HG03457 (cell line): Measurements from ENCODE around the gene TBC1D10B.
A peak's percentile ranks its signal among the peaks of the same experiment; 100 is the strongest.

Experiments
- ATAC-seq: cut with Tn5 transposase; IDR thresholded peaks from one replicate; pipeline ENCODE4 v1.9.1; 2021; ENCODE audit warnings: moderate number of reproducible peaks; ENCODE audit not compliant: unreplicated experiment

Gene TBC1D10B

DNA sequence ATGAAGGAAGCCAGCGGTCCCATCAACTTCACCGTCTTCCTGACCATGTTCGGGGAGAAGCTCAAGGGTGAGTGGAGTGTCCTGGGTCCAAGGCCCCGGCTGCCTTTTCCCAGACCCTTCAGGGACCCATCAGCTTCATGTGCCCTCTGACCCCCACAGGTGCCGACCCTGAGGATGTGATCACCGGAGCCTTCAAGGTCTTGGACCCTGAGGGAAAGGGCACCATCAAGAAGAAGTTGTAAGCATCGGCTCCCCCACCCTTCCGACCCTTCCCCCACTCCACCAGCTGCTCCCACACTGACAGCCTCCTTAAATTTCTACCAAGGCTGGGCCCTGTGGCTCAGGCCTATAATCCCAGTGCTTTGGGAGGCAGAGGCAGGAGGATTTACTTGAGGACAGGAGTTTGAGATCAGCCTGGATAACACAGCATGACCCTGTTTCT is 6.2 kb upstream of the TBC1D10B start:
- no peak for ATAC-seq

DNA sequence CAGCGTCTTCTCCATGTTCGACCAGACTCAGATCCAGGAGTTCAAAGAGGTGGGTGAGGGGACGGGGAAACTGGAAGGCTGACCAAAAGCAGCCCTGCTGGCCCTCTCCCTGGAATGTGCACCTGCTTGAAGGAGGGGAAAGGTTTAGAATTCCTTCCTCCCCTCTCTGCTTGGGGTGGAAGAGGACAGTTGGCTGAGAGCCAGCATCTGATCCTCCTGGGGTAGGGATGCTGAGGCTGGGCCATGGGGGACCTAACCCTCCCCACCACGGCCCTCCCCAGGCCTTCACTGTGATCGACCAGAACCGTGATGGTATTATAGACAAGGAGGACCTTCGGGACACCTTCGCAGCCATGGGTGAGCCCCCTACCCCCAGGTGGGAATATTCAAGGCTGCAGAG is 5.6 kb upstream of the TBC1D10B start:
- ATAC-seq = no peak

DNA sequence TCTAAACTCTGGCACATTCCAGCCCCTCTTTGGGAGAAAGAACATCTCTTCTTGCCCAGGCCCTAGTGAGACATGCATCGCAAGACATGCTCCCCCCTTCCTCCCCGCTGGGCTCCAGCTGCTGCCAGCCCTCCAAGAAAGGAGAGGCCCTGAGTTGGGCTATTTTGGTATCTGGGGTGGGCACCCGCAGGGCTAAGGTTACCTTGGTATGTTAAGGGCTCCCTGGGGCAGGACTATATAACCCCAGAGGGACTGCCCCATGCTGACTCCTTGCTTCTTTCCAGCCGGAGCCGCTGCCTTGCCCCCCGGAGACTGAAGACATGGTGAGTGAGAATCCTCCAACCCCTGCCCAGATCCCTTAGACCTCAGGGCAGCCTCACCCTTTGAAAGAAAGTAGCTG is 4.2 kb upstream of the TBC1D10B start, which contains the start of gene MYL11:
Gene MYL11 (plus strand): TSS at position 265 of the 400 bp plus-strand sequence. CDS start 56 bp downstream, at position 321.
- ATAC-seq = no peak

DNA sequence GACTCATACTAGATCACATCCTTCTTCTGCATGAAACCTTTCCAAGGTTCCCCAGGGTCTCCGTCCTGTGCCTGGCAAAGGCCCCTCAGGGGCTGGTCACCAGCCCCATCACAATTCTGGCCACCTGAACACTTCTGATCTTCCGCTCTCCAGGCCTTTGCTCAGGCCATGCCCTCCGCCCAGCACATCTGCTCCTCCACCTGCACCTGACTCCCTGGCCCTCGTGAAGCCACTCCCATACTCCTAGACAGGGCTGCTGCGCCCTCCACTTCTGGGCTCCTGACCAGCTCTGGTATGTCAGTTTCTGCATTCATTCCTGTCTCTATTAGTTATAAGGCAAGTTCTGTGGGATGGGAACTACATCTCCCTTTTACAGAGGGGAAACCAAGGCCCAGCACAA is 2.4 kb upstream of the TBC1D10B start:
- ATAC-seq = no peak

DNA sequence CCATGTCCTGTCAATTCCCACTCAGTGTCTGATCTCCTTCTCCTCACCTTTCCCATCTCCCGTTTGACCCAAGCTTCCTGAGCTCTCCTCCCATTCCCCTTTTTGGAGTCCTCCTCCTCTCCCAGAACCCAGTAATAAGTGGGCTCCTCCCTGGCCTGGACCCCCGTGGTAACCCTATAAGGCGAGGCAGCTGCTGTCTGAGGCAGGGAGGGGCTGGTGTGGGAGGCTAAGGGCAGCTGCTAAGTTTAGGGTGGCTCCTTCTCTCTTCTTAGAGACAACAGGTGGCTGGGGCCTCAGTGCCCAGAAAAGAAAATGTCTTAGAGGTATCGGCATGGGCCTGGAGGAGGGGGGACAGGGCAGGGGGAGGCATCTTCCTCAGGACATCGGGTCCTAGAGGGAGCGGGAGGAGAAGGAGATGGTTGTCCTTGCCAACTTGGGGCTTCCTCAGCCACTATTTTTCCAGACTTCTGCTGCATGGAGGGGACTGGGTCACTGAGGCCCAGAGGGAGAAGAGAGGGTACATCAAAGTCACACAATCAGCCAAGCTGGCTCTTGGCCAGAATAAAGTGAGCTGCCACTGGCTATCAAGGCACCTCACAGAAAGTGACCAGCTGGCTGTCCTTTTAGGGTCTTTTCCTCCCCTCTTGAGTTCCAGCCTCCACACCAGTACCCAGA is 1.9 kb upstream of the TBC1D10B start:
- ATAC-seq = no peak

DNA sequence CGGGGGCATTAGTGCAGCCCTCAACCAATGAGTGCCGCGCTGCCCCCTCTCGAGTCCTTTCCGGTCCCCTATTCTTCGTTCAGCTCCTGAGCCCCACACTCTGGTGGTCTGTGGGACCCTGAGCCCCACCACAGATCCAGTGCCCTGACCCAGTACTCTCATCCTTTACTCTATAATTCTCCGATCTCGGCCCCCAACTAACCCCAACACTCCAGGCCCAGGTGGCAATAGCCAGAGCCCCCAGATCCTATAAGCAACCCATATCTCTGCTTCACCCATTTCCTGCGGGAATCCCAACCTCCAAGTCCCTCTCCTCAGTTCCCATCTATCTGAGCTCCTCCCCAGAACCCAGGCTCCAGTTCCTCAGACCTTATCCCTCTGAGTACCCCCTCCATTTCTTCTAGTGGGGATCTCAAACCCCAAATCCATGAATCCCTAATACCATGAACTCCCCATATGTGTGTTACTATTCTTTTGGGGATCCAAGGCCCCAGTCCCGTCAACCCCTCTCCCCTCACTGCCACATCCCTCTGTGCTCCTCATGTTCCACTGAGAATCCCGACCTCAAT is 1.0 kb upstream of the TBC1D10B start:
- ATAC-seq = no peak

DNA sequence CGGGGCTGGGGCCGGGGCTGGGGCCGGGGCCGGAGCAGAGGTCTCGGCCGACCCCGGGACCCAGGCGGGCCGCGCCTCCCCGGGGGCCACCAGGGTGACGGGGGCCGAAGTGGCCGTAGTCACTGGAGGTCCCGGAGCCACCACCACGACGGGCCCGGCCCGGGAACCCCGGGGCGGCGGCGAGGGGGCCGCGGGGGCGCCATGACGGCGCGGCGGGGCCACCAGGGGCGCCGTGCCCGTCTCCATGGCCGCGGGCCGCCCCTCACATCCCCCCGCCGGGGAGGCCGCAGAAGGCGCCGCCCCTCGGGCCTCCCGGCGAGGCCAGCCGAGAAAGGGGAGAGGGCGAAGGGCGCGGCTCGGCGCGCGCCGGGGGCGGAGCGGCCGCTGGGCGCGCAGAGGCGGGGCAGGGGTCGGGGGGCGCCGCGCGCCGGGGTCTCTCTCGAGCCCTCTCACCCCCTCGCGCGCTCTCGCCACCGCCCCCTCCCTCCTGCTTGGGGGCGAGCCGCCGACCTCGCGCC is 297 bp downstream of the TBC1D10B start:
- ATAC-seq = peak; percentile 5

DNA sequence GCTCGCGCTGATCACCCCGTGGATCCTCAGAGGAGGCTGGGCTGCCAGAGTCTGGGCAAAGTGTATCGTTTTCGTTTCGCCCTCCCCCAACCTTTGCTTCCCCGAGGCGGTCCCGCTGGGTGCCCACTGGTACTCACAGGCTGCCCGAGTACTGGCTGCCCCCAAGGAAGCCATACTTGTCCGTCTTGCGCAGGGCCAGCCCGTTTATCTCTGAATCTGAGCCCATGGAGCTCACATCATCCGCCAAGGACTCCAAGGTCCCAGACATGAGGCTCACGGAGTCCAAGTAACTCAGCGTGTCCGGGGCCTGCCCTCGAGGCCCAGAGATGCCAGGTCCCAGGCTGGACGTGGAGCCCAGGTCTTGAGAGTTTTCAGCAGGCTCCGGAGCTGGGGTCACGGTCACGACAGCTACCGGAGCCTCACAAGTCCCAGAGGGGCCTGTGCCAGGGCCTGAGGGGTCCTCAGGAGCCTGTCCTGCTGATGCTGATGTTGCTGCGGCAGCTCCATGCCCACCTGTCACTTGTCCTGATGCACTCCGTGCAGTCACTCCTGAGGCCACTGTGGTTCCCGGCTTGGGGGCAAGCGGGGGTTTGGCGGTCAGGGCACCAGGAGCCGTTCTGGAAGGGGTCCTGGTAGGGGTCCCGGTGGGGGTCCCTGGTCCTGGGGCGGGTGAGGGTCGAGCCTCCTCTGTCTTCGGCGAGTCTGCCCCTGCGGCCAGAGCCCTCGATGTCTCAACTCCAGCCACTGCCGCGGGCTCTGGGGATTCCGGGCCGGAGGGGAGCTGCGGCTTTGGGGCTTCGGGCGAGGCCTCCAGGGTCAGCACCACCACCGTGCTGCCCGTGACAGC is 980 bp downstream of the TBC1D10B start:
- no peak for ATAC-seq

DNA sequence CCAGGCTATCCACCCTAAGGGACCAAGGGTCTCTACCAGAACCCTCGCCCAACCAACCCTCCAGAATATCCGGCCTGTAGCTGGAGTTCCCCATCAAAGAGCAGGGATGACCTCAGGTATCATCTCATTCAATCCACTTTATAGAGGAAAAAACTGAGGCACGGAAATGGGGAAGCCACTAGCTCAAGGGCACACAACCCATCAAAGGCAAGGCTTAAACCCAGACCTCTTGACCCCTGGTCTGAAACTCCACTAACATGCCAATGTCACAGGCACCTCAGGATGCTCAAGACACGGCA is 1.6 kb downstream of the TBC1D10B start:
- no peak for ATAC-seq

DNA sequence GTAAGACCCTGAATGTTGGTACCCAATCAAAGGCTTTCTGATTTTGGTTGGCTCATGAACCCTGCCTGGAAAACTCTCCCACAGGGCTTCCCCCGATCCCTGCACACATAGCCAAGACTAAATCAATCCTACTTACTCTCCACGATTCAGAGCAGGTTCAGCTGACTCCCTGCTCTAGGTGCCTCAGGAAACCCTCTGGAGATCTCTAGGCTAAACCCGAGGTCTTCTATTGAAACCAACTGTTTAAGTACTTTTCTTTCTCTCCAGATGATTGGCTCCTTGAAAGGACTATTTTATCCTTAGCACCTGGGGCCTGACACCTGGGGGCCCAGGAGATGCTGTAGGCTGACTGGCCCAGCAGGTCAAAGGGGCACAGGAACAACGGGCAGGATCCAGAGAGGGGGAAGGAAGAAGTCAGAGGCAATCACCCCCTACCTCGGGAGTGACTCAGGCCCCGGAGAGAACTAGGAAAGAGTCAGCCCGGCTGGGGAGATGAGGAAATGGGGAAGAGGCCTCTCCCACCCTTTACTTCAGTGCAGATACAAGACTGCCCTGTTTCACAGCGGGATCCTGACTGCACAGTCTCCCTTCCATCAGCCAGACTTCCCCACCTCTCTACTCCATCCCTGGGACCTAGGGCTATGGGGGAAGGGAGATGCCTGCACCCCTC is 2.0 kb downstream of the TBC1D10B start:
- no peak for ATAC-seq

DNA sequence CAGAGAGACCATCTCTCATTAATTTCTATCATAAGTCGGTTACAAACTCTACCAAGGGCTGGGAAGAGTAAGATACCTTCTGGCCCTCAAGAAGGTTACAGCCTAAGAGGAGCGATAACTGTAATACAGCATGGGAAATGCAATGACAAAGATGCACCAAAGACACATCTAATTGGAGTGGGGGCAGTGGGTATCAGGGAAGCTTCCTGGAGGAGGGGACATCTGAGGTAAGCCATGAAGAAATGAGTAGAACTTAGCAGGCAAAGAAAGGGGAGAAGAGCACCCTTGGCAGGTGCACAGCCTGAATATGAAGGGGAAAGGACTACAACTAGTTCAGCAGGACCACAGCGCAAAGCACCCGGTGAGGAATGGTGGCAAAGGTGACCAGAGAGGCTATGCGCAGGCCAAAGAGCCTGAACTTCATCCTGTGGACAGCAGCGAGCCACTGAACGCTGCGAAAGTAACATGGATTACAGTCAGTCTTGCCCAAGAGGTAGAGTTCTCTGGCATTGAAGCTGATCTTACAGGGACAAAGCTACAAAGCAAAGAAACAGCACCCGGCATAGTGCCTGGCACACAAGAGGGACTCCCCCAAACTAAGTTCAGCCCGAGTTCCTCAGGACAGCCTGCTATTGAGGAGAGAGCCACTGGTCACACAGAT is 2.8 kb downstream of the TBC1D10B start:
- no peak for ATAC-seq

DNA sequence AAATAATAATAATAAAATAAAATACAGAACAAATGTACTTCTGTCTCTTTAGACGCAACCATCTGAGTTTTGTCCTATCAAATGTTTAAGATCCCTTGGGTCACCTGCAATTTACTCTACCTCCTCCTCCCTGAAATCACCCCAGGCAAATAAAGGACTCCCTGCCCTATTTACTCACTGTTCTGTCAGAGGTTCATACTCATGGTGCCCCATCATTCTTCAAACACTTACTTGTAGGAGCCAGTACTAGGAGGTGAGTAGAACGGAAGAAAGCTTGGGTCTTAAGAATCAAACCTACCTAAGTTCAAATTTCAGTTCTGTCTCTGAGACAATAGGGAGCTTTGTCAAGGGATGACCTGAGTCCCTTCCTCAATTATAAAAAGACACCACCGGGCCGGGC is 3.8 kb downstream of the TBC1D10B start:
- ATAC-seq = no peak

DNA sequence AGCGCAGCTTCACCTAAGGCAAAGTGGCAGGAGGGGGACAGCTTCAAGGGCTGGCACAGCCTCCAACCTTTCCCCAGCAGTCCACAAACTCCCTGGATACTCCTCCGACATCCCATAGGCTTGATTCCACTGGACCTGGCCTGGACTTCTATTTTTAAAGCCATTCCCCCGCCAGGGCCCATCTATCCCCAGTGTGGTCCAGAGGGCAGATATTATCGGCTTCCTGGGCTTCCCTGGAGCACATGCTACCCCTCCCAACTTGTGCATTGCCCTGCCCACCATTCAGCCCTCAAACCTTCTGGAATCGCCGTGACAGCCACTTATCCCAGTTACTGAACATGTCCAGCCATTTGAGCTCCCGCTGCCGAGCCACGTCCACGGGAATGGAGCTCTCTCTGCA is 5.1 kb downstream of the TBC1D10B start:
- no peak for ATAC-seq

DNA sequence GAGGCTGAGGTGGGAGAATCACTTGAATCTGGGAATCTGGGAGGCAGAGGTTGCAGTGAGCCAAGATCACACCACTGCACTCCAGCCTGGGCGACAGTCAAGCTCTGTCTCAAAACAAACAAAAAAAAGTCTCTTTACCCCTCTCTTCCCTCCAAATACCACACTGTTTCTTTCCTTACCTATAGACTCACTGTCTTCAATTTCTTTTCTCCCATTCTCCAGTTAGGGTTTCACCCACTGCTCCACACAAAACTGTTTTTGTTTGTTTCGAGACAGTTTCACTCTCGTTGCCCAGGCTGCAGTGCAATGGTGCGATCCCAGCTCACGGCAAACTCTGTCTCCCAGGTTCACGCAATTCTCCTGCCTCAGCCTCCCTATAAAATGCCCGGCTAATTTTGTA is 9.1 kb downstream of the TBC1D10B start:
- ATAC-seq = no peak

DNA sequence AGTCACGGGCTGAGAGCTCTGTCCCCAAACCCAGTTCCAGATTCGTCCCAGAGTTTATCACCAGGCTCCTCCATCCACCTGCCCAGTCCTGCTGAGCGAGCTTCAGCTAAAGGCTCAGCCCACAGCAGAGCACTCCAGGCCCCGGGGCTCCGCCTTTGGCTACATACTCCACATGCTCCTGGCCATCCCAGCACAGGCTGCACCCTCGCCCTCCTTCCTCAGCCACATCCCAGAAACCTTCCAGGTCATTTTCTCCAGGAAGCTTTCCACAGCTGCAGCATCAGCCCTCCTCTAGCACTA is 10.5 kb downstream of the TBC1D10B start:
- no peak for ATAC-seq

DNA sequence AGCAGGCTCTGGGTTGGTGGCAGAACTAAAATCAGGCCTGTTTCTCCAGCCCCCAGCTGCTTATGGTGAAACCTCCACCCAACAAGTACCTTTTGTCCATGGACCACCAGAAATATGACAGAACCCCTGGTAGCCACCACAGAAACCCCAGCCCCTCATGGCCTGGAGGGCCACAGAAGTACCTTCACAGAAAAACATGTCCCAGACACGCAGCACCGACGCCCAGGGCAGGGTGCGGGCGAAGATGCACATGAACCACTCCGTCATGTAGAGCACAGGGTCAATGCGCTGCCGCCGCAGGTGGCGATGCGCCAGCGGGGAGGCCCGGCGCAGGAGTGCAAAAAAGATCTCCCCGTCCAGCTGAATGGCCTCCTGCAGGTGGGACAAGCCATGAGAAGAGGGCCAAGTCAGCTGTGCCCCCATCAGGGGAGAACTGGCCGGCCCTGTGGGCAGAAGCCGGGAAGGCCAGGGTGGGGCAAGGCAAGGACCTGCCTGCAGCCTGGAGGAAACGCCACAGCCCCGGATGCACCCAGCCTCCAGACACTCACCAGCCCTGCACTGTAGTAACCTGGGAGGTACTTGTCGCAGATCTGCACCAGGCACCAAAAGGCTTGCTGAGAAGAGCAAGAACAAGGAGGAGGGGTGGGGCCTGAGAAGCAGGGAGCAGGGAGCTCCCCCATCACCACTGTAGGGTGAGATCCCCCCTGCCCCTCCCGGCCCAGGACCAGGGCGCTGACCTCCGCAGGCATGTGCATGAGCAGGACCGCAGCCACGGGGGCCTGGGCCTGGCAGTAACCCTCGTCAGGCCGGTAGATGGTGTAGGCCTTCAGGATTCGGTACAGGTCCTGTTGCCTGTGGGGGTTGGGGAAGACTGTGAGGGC is 11.1 kb downstream of the TBC1D10B start:
- ATAC-seq = no peak

DNA sequence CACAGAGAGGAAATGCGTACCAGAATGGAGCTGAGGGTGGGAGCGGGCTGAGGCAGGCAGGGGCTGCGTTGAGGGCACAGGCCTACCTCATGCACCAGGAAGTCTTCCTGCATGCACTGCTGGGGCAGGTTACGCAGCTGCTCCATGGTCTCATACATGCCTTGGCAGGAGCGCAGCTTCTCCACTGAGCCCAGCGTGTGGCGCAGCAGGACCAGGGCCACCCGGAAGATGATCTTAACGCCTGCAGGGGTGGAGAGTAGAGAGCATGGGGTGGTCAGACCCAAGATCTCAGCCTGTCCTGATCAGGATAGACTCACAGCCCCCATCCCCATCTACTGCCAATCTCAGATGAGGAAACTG is 11.7 kb downstream of the TBC1D10B start:
- no peak for ATAC-seq

DNA sequence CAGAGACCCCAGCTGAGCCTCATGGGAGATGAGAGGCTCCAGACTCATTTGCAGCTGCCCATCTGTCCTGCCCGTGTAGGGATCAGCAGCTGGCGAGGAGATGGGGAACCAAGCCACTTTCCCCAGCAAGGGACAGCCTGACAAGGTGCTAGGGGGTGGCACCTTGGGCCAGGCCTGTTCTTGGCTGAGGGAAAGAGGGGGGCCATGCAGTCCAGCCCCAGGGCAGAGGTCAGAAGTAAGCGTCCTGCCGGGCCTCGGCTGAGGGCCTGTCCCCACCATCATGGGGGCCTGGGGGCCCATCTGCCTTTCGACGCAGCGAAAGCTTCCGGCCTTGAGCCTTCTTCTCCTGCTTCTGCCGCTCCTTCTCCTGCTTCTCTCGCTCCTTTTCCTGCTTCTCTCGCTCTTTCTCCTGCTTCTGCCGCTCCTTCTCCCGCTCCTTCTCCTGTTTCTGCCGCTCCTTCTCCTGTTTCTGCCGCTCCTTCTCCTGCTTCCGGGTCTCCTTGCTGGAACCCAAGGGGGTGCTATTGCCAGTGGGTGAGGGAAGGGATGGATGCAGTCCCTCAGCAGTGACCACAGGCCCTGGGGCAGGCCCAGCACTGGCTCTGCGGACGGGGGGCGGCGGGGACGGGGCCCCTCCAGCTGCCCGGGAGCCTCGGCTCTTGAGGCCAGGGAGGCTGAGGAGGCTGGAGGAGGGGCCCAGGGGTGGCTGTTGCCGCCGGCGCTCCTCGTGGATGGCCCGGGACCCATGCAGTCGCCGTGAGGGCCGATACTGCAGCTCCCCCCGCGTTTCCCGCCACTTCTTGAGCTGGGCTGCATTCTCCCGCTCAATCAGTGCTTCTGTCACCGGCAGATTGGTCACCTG is 12.3 kb downstream of the TBC1D10B start:
- no peak for ATAC-seq

DNA sequence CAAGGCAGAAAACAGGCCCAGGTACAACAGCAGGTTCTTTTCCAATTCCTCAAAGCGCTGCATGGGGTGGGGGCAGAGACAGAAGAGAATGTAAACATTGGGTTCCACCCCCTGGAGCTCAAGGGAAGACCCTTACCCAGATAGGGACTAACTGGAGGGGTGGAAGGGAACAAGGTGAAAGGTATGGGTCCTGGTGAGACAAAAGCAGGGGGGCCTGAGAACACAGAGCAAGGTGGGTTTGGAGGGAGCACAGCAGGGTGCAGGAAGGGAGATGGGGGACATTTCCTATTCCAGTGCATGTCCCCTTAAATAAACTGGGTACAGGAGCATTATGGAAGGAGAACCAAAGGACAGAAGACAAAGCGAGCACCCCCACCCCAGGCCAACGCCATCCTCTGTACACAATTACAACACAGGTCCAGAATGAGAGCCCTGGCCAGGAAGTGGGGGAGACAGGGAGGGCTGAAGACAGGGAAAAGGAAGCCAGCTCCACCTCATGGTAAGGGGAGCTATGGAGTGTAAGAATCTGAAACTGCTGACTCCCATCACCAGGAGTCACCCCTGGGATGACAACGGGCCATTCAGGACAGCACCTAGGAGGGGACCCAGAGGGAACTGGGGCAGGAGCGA is 13.1 kb downstream of the TBC1D10B start:
- no peak for ATAC-seq
